ENCODE results near the gene PNMA1.

The PNMA1 gene, protein sequence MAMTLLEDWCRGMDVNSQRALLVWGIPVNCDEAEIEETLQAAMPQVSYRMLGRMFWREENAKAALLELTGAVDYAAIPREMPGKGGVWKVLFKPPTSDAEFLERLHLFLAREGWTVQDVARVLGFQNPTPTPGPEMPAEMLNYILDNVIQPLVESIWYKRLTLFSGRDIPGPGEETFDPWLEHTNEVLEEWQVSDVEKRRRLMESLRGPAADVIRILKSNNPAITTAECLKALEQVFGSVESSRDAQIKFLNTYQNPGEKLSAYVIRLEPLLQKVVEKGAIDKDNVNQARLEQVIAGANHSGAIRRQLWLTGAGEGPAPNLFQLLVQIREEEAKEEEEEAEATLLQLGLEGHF

DNA sequence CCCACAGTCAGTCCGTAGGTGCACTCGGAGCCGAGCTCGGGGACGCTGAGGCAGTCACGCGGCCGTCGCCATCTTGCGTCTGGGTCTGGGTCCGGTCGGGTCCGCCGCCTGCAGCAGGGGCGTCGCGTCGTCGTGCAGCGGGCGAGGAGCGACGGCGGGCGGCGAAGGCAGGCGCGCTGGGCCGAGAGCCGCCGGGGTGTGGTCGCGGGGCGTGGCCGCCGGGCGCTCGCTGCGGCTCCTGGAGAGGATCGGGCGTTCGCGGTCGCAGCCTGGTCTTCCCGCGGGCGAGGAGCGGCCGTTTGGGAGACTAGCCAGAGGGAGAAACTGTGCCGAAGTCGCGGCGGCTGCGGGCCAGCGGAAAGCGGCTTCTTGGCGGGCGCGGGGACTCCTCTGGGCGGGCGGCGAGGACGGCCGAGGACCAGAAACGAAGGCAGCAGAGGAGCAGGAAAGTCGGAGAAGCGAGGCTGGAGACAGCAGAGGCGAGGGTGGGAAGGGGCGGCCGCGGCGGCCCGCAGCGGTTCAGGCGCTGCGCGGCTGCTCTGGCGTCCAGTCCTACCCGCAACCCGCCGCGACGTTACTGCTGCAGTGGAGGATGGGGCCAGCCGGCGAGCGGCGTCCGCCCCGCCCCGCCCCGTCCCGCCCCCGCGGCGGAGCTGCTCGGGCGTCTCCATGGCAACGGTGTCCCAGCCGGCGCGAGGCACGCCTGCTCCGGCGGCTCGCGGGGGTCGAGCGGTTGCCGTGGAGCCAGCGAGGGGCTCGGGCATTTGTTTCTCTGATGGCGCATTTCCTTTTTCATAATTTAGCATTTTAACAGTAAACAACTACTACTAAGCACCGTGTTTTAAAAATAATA lies at the start of gene PNMA1:
TSS of gene PNMA1 (minus strand) at position 582 of the 853 bp plus-strand sequence. CDS start 745 bp downstream, outside the sequence.
- DNase-seq (ENCODE audit: low read depth) = no peak

DNA sequence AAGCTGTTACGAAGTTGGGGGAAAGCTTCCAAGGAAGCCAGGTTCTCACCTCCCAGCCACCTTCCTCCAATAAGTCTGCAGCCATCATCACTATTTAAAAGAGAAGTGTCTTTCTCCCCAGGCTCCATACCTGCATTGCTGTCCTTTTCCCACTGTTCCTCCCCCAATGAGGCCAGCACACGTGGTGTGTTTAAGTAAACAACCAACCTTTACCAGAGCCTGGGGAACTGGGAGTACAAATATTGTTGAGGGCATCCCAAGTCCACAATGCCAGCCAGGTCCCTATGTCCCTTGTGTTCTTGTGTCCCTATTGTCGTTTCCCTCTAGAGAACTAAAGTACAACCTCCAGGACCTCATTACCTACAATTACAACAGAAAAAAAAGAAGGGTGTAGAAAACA lies 49.2 kb upstream of the PNMA1 start:
- DNase-seq (ENCODE audit: low read depth) = no peak

DNA sequence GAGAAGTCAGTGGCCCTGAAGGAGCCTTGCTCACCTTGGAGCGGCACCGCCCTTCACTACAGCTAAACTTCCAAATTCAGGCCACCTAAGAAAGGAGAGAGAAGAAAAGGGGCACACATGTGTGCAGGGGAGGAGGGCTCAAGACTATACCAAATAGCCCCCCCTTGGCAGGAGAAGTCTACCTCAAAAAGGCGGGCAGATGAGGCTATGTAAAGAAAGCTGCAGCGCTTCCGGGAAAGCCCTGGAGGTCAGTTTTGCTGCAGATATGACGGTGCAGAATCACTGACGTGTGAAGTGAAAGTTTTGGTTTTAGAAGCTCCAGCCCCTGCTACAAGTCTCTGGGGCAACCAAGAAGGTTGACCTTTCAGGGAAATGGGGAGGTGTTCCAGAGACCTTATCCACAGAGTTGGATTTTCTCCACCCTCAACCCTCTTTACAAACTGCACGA lies 48.2 kb upstream of the PNMA1 start:
- no peak for DNase-seq (ENCODE audit: low read depth)

DNA sequence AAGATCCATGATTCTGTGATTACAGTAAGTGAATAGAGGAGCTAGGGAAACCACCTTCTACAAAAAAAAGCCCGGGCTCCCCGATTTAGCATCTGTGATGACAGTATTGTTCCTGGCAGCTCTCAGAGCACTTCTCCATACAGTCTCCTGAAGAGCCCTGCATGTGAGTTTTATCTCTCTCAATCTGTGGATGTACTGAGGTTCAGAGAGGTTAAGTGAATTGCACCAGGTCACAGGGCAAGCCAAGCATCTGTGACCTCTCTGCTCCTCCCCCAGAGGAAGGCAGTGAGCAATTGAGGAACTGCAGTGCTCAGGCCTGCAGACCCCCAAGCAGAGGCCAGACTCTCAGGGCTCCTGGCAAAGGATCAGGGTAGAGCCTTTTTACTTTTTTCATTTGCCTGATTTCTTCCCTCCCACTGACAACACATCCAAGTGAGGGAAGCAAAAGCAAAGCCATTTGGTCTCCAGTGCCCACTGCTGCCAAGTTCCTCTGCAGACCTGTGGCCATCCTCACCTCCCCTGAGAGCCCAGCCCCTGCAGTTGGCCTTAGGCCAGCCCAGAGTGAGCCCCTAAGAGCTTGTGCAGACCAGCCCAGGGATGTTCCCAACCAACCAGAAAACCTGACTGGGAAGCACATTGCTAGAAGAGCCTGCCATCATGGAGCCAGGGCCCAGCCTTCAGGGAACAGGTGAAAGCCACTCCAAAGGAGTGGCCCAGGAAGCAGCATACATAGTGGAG lies 47.6 kb upstream of the PNMA1 start:
- no peak for DNase-seq (ENCODE audit: low read depth)

DNA sequence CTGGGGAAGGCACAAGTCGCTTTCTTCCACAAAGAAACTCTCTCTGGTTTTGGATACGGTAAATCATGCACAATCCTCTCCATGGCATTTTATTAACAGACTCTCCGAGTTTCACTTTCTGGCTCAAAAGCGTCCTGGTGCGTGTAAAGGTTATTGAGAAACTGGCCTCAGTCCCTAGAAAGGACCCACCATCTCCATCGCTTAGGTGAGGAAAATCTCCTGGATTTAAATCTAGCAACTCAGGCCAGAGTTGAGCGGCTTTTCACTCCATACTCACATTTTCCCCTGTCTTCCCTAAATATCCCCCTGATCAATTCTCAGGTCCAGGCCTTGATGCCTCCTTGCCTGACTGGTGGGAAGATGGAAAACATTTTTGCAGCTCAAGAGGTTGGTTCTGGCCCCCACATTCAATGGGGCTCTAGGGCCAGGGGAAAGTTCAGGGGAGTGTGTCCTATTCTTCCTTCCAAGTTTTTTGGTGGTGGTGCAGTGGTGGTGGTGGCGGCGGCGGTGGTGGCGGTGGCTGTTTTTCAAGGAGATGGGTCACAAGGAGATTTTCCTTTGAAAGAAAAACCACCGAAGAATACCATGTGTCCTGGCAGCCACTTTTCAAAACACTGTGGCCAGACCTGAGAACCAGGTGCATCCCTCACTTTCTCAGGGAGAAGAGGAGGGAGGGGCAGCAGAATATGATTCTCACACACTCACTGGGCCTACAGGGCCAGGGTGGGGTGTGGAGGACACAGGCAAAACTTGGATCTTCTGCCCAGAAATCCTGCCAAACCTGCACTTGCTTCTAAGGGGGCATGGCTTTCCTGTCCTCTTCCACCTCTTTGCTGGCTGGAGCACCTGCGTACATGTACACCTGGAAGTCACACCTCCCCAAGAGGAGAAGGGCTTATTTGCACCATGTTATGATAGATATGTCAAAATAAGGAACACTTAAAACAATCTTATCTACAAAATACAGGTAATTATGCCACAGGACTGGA lies 46.7 kb upstream of the PNMA1 start:
- DNase-seq (ENCODE audit: low read depth) = no peak

DNA sequence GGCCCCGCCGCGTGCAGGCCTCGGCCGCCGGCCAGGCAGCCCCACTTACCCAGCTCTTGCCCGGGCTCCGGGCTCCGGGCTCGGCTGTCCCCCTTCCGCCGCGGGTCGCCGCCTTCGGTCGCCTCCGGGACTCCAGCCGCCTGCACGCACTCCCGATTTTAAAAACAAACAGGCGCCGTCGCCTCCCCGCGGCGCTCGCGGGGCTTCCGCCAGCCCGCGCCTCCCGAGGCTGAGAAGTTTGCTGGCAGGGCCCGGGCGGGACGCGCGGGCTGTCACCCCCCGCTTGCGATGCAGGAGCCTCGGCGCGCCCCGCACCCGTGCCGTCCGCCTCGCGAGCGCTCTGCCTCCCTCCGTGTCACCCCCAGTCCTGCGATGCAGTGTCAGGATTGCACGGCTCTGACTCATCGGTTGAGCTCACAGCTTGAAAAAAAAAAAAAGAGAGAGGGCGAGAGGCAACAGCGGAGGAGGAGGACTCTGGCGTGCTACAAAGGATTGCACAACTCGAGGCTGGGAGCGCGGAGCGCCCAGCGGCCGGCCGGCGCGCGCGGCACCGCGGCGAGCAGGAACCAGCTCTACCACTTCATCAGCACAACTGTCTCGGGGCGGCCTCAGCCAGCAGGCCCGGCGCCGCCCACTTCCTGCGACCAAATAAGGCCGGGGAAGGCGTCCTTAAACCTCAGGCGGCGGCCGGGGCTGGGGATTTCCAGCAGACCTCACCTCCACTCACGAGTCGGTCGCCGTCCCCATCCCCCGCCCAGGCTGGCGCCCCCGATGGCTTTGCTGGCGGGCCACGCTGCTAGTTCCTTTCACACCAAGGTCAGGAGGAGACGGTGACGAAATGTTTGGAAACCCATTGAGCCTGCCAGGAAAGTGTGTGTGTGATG lies 45.8 kb upstream of the PNMA1 start:
- DNase-seq (ENCODE audit: low read depth) = peak; percentile 97

DNA sequence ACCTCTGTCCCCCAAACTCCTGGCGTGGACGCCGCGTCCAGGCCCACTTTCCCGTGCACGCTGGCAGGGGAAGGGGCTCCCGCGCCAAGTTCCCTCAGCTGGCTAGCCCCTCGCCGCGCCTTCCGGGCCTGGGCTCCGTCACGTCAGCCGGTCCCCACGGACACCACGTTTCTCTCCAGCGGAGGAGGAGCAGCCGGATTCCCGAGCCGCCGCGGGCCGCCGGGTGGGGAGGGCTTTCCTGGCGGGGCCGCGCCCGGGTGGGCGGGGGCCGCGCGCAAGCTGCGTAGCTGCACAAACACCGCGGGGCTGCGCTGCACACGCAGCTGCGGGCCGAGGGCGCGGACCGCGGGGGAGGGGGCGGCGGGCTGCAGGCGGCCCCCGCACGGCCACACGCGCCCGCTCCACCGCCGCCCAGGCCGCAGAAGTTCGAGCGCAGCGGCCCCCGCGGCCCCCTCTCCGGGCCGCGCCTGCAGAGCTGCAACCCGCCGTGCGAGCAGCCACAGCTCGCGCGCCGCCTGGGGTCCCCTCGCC lies 45.1 kb upstream of the PNMA1 start:
- DNase-seq (ENCODE audit: low read depth) = no peak

GRCh38 chr14:73758392-73759182 lies 44.4 kb upstream of the PNMA1 start:
- no peak for DNase-seq (ENCODE audit: low read depth)

- no peak for DNase-seq (ENCODE audit: low read depth)
Measured at GRCh38 chr14:73757876-73758391, 43.8 kb upstream of the PNMA1 start.

DNA sequence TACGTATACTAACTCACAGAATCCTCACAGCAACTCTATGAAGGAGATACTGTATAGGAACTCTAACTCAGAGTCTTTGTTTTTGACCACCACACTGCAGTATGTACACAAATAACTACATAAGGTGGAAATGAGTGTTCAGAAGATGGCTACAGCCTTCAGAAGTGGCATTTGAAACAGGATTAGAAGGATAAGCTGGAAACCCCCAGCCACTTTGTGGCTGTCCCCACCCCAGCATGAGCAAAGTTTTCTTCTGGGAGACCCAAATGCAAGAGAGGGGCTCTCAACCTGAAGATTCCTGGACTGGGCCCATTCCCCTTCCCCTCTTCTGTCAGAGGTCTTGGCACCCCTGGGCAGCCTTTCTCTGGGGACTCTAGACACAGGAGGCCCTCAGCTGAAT lies 43.2 kb upstream of the PNMA1 start:
- no peak for DNase-seq (ENCODE audit: low read depth)

DNA sequence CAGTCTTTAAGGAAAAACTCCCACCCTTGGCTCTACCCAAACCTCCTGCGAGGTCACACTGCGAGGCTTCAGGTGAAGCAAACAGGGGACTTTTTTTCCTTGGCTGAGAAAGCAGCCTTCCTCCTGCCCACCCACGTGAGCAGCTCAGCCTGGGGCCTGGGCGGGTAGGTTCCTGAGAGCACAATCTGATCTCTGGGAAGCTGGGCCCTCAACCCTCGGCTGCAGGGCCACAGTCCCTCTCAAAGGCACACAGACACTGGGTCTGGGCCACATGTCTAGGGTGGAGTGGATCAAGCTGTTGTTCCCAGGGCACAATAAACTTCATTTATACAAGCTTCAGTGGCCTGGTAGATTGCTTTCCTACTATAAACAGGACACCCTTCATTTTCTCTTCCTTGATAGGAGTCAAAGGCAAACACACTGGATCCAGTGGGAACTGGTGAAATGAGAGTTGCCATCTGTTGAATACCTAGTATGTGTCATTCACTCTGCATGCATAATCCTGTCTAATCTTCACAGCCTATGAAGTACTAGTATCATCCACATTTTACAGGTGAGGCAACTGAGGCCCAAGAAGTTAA lies 41.3 kb upstream of the PNMA1 start:
- no peak for DNase-seq (ENCODE audit: low read depth)

DNA sequence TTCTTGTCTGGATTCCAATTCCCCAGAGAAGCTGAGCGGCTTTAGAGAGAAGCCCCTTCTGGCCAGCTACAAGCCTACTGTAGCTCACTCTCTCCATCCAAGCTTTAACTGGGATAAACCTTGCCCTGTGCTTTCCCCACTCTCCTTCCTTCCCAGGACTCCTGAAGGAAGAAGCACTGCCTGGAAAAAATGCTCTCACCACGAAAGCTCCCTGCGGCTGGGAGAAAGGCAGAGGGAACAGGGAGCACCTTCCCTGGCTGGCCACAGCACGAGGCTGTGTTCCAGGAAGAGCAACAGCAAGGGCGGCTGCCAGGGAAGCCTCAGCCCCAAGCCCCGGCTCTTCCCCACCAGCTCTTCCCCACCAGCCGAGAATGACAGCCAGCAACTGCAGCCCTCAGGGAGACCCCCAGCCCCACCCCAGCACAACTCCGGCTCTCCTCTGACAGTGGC lies 40.8 kb upstream of the PNMA1 start:
- DNase-seq (ENCODE audit: low read depth) = no peak

- no peak for DNase-seq (ENCODE audit: low read depth)
Measured at GRCh38 chr14:73753887-73754795, 40.0 kb upstream of the PNMA1 start.

DNA sequence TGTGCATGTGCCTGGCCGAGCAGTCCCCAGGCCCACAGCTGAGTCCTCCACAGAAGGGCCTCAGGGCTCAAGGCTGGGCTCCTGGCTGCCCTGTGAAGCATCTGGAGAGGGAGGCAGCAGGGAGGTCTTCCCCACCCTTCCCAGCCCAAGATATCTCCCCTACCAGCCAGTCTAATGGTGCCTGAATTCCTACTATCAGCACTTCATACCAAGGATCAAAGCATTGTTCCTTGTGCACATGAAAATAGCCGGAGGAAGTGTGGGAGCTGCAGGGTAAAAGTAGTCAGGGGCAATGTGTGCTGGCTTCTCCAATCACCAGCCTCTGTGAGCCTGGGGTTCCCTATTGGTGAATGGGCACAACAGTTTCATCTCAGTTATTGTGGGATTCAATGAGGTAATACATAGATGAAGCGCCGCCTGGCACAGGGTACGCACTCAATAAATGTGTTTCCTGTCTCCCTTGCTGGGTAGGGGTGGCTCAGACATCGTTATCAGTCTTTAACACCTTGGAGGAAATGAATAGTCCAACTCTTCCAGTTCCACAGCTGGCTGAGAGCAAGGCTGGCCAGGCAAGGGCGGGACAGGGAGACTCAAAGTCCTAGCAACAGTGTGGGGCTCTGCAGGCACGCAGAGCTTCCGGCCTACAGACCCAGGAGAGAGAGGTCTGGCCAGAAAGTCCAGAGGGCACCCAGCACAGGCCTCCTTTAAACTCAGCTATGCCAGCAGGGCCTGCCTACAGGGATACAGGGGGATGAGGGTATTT lies 39.1 kb upstream of the PNMA1 start:
- DNase-seq (ENCODE audit: low read depth) = no peak

DNA sequence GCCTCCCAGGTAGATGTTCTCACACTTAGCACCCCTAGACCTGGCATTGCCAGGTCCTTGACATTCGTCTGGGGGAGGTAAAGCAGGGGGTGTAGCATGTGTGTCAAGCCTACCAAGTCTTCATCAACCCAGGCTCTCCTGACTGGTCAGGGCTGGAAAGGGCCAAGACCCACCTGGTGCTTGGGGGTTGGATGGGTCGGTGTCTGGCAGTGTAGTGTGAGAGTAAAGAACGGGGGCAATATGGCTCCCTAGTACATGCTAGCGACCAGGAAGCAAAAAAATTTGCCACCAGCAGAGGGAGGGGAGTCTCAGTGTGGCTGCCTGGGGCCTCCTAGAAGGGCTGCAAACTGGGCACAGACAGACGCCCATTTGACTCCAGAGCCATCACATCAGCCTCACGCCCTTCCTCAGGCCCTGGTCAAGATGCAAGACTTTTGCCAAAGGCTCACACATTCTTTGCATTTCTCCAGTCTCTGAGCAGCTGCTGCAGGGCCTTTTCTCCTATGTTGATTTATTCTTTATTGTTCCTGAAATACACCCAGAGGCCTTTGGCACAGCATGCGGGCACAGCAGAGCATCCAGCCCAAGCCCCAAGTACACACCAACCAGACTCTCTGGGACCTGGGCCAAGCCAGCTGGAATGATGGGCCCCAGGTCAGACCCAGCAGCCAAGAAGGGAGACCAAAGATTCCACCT lies 38.3 kb upstream of the PNMA1 start:
- peak; percentile 86 for DNase-seq (ENCODE audit: low read depth)

- no peak for DNase-seq (ENCODE audit: low read depth)
Measured at GRCh38 chr14:73751157-73751691, 37.0 kb upstream of the PNMA1 start.

Data from GM04503 (cell line).